GM18505 (cell line): ENCODE results near the gene ZBTB7C.

Experiments used
- ATAC-seq: cut with Tn5 transposase; IDR thresholded peaks from one replicate; pipeline ENCODE4 v1.9.1; 2021; ENCODE audit not compliant: unreplicated experiment
- POLR2A ChIP-seq: IDR thresholded peaks from 4 replicates; pipeline ENCODE4 v1.6.1; 2011; ENCODE audit warnings: borderline replicate concordance; ENCODE audit not compliant: insufficient read depth, insufficient read length; ENCODE audit errors: extremely low read depth

ZBTB7C gene

GRCh38 chr18:48408727-48409590 is at the start of gene ZBTB7C:
TSS of gene ZBTB7C (minus strand) at chr18:48409383.
- no peak for TF ChIP-seq POLR2A
- no peak for ATAC-seq

GRCh38 chr18:48456838-48457237 is 47.7 kb upstream of the ZBTB7C start:
- ATAC-seq = no peak

GRCh38 chr18:48455555-48456478 is 46.6 kb upstream of the ZBTB7C start:
- TF ChIP-seq POLR2A = no peak
- no peak for ATAC-seq

More at GRCh38 chr18:48456838-48457237, 47.7 kb upstream of the ZBTB7C start:
- TF ChIP-seq POLR2A = no peak

GRCh38 chr18:48454261-48454757 is 45.1 kb upstream of the ZBTB7C start:
- no peak for ATAC-seq
- no peak for TF ChIP-seq POLR2A

GRCh38 chr18:48453330-48454066 is 44.3 kb upstream of the ZBTB7C start:
- no peak for ATAC-seq
- TF ChIP-seq POLR2A = no peak

GRCh38 chr18:48452861-48453323 is 43.7 kb upstream of the ZBTB7C start:
- TF ChIP-seq POLR2A = no peak

GRCh38 chr18:48450685-48451084 is 41.5 kb upstream of the ZBTB7C start:
- no peak for TF ChIP-seq POLR2A
- no peak for ATAC-seq

More at GRCh38 chr18:48452861-48453323, 43.7 kb upstream of the ZBTB7C start:
- ATAC-seq = no peak

GRCh38 chr18:48446582-48447225 is 37.5 kb upstream of the ZBTB7C start:
- no peak for TF ChIP-seq POLR2A
- no peak for ATAC-seq

GRCh38 chr18:48445540-48445939 is 36.4 kb upstream of the ZBTB7C start:
- peak; percentile 58 for ATAC-seq

GRCh38 chr18:48442761-48443160 is 33.6 kb upstream of the ZBTB7C start:
- TF ChIP-seq POLR2A = no peak
- no peak for ATAC-seq

More at GRCh38 chr18:48445540-48445939, 36.4 kb upstream of the ZBTB7C start:
- no peak for TF ChIP-seq POLR2A

- ATAC-seq = no peak
- TF ChIP-seq POLR2A = no peak
Measured at GRCh38 chr18:48441405-48441881, 32.3 kb upstream of the ZBTB7C start.

GRCh38 chr18:48440924-48441323 is 31.7 kb upstream of the ZBTB7C start:
- no peak for TF ChIP-seq POLR2A
- no peak for ATAC-seq
